Subcutaneous adipose tissue (tissue), 4 donors: ENCODE results near the gene SIDT1. TPM values are rescaled to one million over a fixed set of nuclear protein-coding genes. Genes with fewer than 3 reads are reported as not detected.

ENCODE experiments used
- CTCF ChIP-seq: fragments of 450-650 bp; IDR thresholded peaks from one replicate; pipeline ENCODE4 v1.5.1; 2016; ENCODE audit warnings: low read depth, mild to moderate bottlenecking, control low read depth, antibody characterized with exemption, moderate library complexity
- total RNA-seq, 4 donors: library from RNA; depleted of rRNA; stranded (reverse); fragments of >200 nt; gene quantifications; one replicate each; pipeline ENCODE4 v1.1.0, GENCODE V29; 2016

SIDT1 gene
- total RNA-seq, 4 donors from 2014 or later, result 2.3 to 5.3 (median 3.9) TPM

DNA sequence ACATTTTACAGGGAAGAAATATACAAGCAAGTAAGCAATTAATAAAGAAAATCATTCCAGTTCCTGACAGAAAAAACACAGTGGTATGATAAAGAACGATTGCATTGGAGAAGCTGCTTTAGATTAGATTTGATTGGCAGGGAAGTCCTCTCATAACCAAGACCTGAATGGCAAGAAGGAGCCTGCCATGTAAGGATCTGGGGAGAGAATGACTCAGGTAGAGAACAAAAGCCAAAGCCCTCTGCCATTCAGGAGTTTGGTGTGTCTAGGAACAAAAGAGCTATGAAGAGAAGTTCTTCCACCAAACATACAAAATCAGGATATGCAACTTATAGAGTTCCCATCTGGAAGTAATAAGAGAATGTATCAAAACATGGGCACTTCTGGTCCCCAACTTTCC is 57.6 kb downstream of the SIDT1 start:
- no peak for TF ChIP-seq CTCF

DNA sequence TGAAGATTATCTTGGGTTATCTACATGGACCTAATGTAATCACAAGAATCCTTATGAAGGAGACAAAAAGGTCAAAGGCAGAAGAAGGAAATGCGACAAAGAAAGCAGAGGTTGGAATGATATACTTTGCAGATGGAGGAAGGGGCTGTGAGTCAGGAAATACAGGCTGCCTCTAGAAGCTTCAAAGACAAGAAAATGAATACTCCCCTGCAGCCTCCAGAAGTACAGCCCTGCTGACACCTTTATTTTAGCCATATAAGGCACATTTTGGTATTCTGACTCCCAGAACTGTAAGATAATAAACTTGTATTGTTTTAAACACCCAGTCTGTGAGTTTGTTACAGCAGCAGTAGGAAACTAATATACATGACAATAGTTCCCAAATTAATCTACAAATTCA is 58.6 kb downstream of the SIDT1 start:
- no peak for TF ChIP-seq CTCF

DNA sequence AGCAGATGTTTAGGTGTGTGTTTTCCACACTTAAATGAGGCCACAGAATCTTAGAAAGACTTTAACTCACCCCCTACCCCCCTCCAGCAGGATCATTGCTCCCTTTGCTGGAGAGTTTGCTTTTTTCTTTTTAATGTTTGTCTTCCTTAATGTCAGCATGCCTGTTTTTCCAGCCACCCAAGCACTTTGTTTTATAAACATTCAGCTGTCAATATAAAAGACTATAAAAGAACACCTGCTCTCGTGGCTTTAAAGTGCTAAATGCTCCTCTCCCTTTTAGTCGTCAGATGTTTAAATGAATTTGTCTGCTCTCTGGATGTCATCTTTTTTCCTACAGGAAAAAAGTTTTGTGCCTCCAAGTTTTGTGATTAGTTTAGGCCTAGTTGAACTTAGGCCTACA is 61.7 kb downstream of the SIDT1 start:
- TF ChIP-seq CTCF, result no peak

DNA sequence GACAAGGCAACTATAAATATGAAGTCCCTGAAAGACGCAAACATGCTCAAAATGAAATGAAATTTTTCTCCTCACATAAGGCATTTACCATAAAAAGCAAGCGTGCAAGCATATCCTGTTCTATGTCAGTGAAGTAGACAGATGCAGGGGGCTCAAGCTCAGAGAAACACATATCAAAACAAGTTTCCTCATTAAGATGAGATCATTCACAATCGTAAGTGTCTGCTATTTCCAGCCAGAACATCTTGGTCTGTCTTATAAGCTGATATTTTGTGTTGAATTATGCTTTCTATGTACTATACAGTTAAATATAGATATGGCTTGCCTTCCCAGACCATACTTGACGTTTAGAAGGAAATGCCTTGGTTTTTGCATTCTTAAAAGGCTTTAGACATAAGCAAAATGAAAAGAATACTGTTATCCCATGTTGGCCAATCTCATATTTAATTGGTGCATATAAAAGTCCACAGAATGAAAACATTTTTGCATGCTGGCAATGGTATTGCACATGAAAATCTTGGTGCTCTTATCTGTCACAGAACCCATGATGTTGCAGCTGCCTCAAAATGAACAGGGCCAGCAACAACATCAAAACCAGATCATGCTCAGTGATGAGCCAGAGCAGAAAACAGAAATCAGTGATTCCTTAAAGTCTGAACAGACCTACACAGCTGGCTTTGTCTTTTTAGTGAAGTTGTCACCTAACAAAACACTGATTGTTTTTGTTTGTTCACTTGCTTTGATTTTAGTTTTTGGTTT is 65.4 kb downstream of the SIDT1 start:
- TF ChIP-seq CTCF, result no peak

- TF ChIP-seq CTCF, result no peak
Measured at GRCh38 chr3:113600418-113601182, 68.2 kb downstream of the SIDT1 start.

DNA sequence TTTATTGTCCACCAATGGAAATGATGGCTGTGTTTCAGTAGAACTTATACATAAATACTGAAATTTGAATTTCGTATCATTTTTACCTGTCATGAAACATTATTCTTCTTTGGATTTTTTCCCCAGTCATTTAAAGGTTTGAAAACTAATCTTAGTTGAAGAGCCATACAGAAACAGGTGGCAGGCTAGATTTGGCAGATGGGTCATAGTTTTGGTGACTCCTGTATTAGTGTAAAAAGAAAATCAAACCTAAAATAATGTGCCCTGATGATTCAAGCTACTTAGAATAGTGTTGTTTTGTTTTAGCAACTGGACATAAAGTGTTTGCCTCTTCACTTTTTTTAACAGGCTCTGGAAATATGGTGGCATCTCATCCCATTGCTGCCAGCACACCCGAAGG is 68.9 kb downstream of the SIDT1 start:
- no peak for TF ChIP-seq CTCF

- TF ChIP-seq CTCF, result no peak
Measured at GRCh38 chr3:113602256-113602655, 69.9 kb downstream of the SIDT1 start.
